ENCODE measurements around the gene MTHFD2. TPM values are rescaled to one million over a fixed set of nuclear protein-coding genes. Genes with fewer than 3 reads are reported as not detected.

The MTHFD2 gene
- polyA plus RNA-seq, 3 donors, result 24.1 to 39.4 (median 38.5) TPM

DNA sequence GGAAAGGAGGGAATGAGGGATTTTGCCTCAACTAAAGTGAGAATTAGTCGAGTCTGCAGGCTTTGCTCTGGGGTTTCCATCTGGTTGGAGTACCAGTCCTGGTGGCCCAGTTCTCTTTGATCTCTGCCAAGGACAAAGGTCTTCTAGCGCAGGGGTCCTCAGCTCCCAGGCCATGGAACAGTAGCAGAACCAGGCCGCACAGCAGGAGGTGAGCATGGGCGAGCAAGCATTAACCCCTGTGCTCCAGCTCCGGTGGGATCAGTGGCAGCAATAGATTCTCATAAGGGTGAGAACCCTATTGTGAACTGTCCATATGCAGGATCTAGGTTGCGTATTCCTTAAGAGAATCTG, 23.9 kb downstream of the MTHFD2 start:
- Histone ChIP-seq H3K36me3 (replicated peaks in 1 of 2; ENCODE audit: control insufficient read depth in 1 of 2, insufficient read depth in 2 of 2, low read length in 2 of 2) (peaks cover 11 to 38% of the 10 kb centered on the region in 2 donors), H3K27me3 (ENCODE audit: control insufficient read depth in 2 of 2, insufficient read depth in 2 of 2, low read length in 2 of 2) (no peaks in the 10 kb centered on the region)
- WGBS (ENCODE audit: insufficient coverage), result 100% methylated on average over 3 of the region's 6 CpGs

DNA sequence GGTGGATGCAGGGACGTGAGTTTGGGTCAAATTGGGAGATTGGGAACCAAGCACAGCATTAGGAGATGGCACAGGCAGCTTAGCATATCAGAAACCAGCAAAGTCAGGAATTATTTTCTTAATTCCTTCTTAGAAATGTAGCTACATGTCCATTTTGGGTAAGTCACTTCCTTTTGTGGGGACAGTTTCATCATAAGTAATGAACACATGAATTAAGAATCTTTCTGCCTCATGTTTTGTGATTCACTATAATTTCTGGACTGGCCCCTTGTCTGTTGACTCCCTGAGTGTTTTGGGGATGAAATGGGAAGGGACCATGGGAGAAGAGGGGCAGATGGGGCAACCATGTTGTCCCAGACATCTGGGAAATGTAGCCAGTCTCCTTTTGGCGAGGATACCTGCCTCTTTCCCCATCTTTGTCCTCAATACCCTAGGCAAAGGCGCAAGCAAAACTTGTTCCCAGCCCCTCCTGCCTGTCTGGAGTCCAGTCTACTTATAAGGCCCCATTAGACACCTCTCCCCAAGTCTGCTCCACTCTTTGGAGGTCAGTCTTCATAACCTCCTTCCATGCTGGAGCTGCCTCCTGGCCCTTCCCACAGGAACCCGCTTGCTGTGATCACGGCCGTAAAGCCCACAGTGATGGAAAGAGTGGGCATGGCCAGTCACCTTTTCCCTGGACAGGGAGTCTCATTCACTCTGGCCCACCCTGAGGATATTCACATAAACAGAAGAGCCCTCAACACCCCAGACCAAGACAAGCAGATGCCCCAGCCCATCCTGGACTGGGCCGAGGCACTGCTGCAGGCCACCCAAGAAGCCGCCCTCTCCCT, 25.7 kb downstream of the MTHFD2 start:
- Histone ChIP-seq H3K4me2 (replicated peaks; ENCODE audit: extremely low read depth, low read length, poor library complexity, severe bottlenecking) (no peak overlapping the region), H3K9me3 (replicated peaks in 1 of 2; ENCODE audit: control insufficient read depth in 1 of 2, insufficient read depth in 1 of 2, low read length in 2 of 2) (no peaks in the 10 kb centered on the region), H3K79me2 (ENCODE audit: insufficient read depth, low read length) (no peaks in the 10 kb centered on the region), H3K36me3 (replicated peaks in 1 of 2; ENCODE audit: control insufficient read depth in 1 of 2, insufficient read depth in 2 of 2, low read length in 2 of 2) (peaks cover 7 to 21% of the 10 kb centered on the region in 2 donors), H3K27me3 (ENCODE audit: control insufficient read depth in 2 of 2, insufficient read depth in 2 of 2, low read length in 2 of 2) (no peaks in the 10 kb centered on the region), H4K20me1 (ENCODE audit: insufficient read depth, low read length) (no peaks in the 10 kb centered on the region), H2AFZ (ENCODE audit: insufficient read depth, low read depth, low read length, poor library complexity, severe bottlenecking) (no peak overlapping the region), H3K27ac (ENCODE audit: low read depth in 1 of 2, low read length in 2 of 2) (peak overlapping the region in 1 of 2 donors; percentile 53), H3K9ac (ENCODE audit: insufficient read depth, low read length, poor library complexity, severe bottlenecking) (no peak overlapping the region), H3K4me1 (ENCODE audit: control insufficient read depth in 1 of 2, insufficient read depth in 2 of 2, low read length in 2 of 2) (peaks cover 9 to 10% of the 10 kb centered on the region in 2 donors), H3K4me3 (replicated peaks in 1 of 3; ENCODE audit: low read depth in 2 of 3, low read length in 3 of 3) (no peak overlapping the region)
- WGBS (ENCODE audit: insufficient coverage), result 86% methylated on average over 6 of the region's 8 CpGs
- no peak for DNase-seq
- intact Hi-C loops (cut with micrococcal nuclease), result no loop called here
- Mint-ChIP-seq H3K4me1 (peaks cover 25% of the 10 kb centered on the region), H3K27ac (peak overlapping the region; percentile 10 to 85 (median 78)), H3K36me3 (peaks cover 17 to 21% of the 10 kb centered on the region in 2 donors), H3K27me3 (ENCODE audit: low read depth in 3 of 3) (peaks cover 0 to 1% (median 0%) of the 10 kb centered on the region in 3 donors), H3K4me3 (peak overlapping the region in 1 of 2 donors; percentile 54), H3K9me3 (no peaks in the 10 kb centered on the region)
- TF ChIP-seq, protein P1, sequence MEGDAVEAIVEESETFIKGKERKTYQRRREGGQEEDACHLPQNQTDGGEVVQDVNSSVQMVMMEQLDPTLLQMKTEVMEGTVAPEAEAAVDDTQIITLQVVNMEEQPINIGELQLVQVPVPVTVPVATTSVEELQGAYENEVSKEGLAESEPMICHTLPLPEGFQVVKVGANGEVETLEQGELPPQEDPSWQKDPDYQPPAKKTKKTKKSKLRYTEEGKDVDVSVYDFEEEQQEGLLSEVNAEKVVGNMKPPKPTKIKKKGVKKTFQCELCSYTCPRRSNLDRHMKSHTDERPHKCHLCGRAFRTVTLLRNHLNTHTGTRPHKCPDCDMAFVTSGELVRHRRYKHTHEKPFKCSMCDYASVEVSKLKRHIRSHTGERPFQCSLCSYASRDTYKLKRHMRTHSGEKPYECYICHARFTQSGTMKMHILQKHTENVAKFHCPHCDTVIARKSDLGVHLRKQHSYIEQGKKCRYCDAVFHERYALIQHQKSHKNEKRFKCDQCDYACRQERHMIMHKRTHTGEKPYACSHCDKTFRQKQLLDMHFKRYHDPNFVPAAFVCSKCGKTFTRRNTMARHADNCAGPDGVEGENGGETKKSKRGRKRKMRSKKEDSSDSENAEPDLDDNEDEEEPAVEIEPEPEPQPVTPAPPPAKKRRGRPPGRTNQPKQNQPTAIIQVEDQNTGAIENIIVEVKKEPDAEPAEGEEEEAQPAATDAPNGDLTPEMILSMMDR (IDR thresholded peaks at IDR 0.05), result no peak

More for the DNA sequence above, 23.9 kb downstream of the MTHFD2 start:
- Histone ChIP-seq H3K79me2 (ENCODE audit: insufficient read depth, low read length) (no peaks in the 10 kb centered on the region), H4K20me1 (ENCODE audit: insufficient read depth, low read length) (no peaks in the 10 kb centered on the region), H3K27ac (ENCODE audit: low read depth in 1 of 2, low read length in 2 of 2) (peak overlapping the region in 1 of 2 donors; percentile 26), H2AFZ (ENCODE audit: insufficient read depth, low read depth, low read length, poor library complexity, severe bottlenecking) (no peak overlapping the region), H3K4me1 (ENCODE audit: control insufficient read depth in 1 of 2, insufficient read depth in 2 of 2, low read length in 2 of 2) (peaks cover 9 to 10% of the 10 kb centered on the region in 2 donors), H3K4me3 (replicated peaks in 1 of 3; ENCODE audit: low read depth in 2 of 3, low read length in 3 of 3) (no peak overlapping the region), H3K9me3 (replicated peaks in 1 of 2; ENCODE audit: control insufficient read depth in 1 of 2, insufficient read depth in 1 of 2, low read length in 2 of 2) (no peaks in the 10 kb centered on the region), H3K4me2 (replicated peaks; ENCODE audit: extremely low read depth, low read length, poor library complexity, severe bottlenecking) (no peak overlapping the region), H3K9ac (ENCODE audit: insufficient read depth, low read length, poor library complexity, severe bottlenecking) (no peak overlapping the region)
- Mint-ChIP-seq H3K4me3 (no peak overlapping the region), H3K36me3 (peaks cover 27 to 38% of the 10 kb centered on the region in 2 donors), H3K27ac (peak overlapping the region in 1 of 7 donors; percentile 76), H3K9me3 (no peaks in the 10 kb centered on the region), H3K27me3 (ENCODE audit: low read depth in 3 of 3) (no peaks in the 10 kb centered on the region), H3K4me1 (peaks cover 25% of the 10 kb centered on the region)
- intact Hi-C loops (cut with micrococcal nuclease), result no loop called here
- TF ChIP-seq, protein P1 (IDR thresholded peaks at IDR 0.05), result no peak
- no peak for DNase-seq
